Neuronal stem cell (in vitro differentiated cells): Measurements from ENCODE around the gene DNER.
A peak's percentile ranks its signal among the peaks of the same experiment; 100 is the strongest.

Source experiments
- DNase-seq: peaks from one replicate; pipeline ENCODE4 v3.0.0-alpha.2; 2013; ENCODE audit warnings: low spot score
- H2AFZ ChIP-seq: one replicate; pipeline ENCODE4 v1.6.1; 2013; ENCODE audit warnings: mild to moderate bottlenecking, low read length, inconsistent platforms
- H2AK5ac ChIP-seq: 2 replicates; pipeline ENCODE4 v1.6.1; 2013; ENCODE audit warnings: low read depth, mild to moderate bottlenecking, inconsistent platforms, low read length, moderate library complexity, mixed read lengths
- H2BK120ac ChIP-seq: 2 replicates; pipeline ENCODE4 v1.6.1; 2013; ENCODE audit warnings: low read depth, mild to moderate bottlenecking, inconsistent platforms, low read length, moderate library complexity, mixed read lengths
- H2BK12ac ChIP-seq: one replicate; pipeline ENCODE4 v1.6.1; 2013; ENCODE audit warnings: low read length, inconsistent platforms
- H2BK15ac ChIP-seq: 2 replicates; pipeline ENCODE4 v1.6.1; 2013; ENCODE audit warnings: mild to moderate bottlenecking, low read length, inconsistent platforms, mixed read lengths
- H2BK5ac ChIP-seq: one replicate; pipeline ENCODE4 v1.6.1; 2013; ENCODE audit warnings: inconsistent platforms, mild to moderate bottlenecking, low read length, moderate library complexity
- H3K14ac ChIP-seq: one replicate; pipeline ENCODE4 v1.6.1; 2013; ENCODE audit warnings: low read length, inconsistent platforms
- H3K18ac ChIP-seq: 2 replicates; pipeline ENCODE4 v1.6.1; 2013; ENCODE audit warnings: low read length, inconsistent platforms
- H3K23ac ChIP-seq: 2 replicates; pipeline ENCODE4 v1.6.1; 2013; ENCODE audit warnings: low read depth, mild to moderate bottlenecking, mixed read lengths, low read length, inconsistent platforms; ENCODE audit not compliant: poor library complexity
- H3K27ac ChIP-seq: replicated peaks from 3 replicates; pipeline ENCODE4 v1.5.1; 2013; ENCODE audit warnings: low read length, inconsistent platforms
- H3K27me3 ChIP-seq, 3 experiments: 2 replicates each; pipeline ENCODE4 v1.6.1; 2013; ENCODE audit warnings: low read length in 3 of 3, mild to moderate bottlenecking in 2 of 3, inconsistent platforms in 1 of 3, low read depth in 1 of 3, mixed read lengths in 1 of 3, moderate library complexity in 1 of 3; ENCODE audit not compliant: control insufficient read depth in 3 of 3, insufficient read depth in 3 of 3
- H3K36me3 ChIP-seq, 2 donors: replicated peaks in 1 of 2; 2 replicates each; pipeline ENCODE4 v1.6.1; 2013; ENCODE audit warnings: low read length in 2 of 2; ENCODE audit not compliant: control insufficient read depth in 2 of 2, insufficient read depth in 2 of 2
- H3K4ac ChIP-seq: 2 replicates; pipeline ENCODE4 v1.6.1; 2013; ENCODE audit warnings: inconsistent platforms, mild to moderate bottlenecking, low read length, moderate library complexity
- H3K4me1 ChIP-seq, 2 donors: 1 replicate in 1 of 2; 2 replicates in 1 of 2; pipeline ENCODE4 v1.6.1; 2013; ENCODE audit warnings: low read length in 2 of 2, low read depth in 1 of 2; ENCODE audit not compliant: control insufficient read depth in 2 of 2, insufficient read depth in 1 of 2
- H3K4me2 ChIP-seq: one replicate; pipeline ENCODE4 v1.6.1; 2013; ENCODE audit warnings: mild to moderate bottlenecking, low read length, inconsistent platforms; ENCODE audit not compliant: insufficient read depth, poor library complexity, severe bottlenecking
- H3K4me3 ChIP-seq, 2 donors: 2 replicates each; pipeline ENCODE4 v1.5.1; 2013; ENCODE audit warnings: low read length in 2 of 2, mild to moderate bottlenecking in 2 of 2, inconsistent platforms in 1 of 2, moderate library complexity in 1 of 2
- H3K79me1 ChIP-seq: one replicate; pipeline ENCODE4 v1.6.1; 2013; ENCODE audit warnings: low read depth, mild to moderate bottlenecking, inconsistent platforms, low read length, moderate library complexity
- H3K9ac ChIP-seq: one replicate; pipeline ENCODE4 v1.6.1; 2013; ENCODE audit warnings: mild to moderate bottlenecking, low read depth, low read length, inconsistent platforms; ENCODE audit not compliant: poor library complexity
- H3K9me3 ChIP-seq, 2 donors: replicated peaks in 1 of 2; 2 replicates each; pipeline versions ENCODE3 to v1.6.1; 2013; ENCODE audit warnings: low read length in 2 of 2, mild to moderate bottlenecking in 2 of 2, inconsistent platforms in 1 of 2, low read depth in 1 of 2, mixed read lengths in 1 of 2, moderate library complexity in 1 of 2; ENCODE audit not compliant: control insufficient read depth in 2 of 2, insufficient read depth in 1 of 2
- H4K8ac ChIP-seq: one replicate; pipeline ENCODE4 v1.6.1; 2013; ENCODE audit warnings: low read depth, mild to moderate bottlenecking, inconsistent platforms, low read length, moderate library complexity
- H4K91ac ChIP-seq: one replicate; pipeline ENCODE4 v1.6.1; 2013; ENCODE audit warnings: low read length, low read depth, mild to moderate bottlenecking, inconsistent platforms; ENCODE audit not compliant: poor library complexity
- WGBS, 2 donors: extraction: QIAGEN DNeasy Blood & Tissue Kit; methylation state at CpG; one replicate each; pipeline ENCODE4 v1.1.7; 2013; ENCODE audit warnings: missing lambda C conversion rate in 2 of 2, mixed read lengths in 1 of 2; ENCODE audit not compliant: insufficient read length in 2 of 2, insufficient replicate concordance in 1 of 2; ENCODE audit errors: extremely low coverage in 2 of 2; 5-methylcytosine and 5-hydroxymethylcytosine counted together

Gene DNER

DNA sequence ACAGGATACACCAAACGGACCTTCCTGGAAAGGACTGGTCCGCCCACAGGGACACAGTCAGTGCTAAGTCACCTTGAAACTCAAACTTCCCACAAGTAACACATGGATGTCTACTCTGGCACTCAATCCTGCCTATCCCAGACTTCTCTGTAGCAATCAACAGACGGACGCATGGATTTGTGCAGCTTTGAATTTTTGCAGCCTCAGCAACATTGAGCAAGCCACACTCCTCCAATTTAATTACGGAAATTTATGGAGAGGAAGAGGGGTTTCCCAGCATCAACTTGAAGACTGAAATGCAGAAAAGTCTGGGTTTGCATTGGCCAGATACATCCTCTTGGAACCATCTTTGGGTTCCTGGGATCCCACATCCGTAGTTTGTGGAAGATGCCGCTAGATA lies 26.2 kb downstream of the DNER start:
- H2BK15ac ChIP-seq = no peak overlapping the region
- DNase-seq = no peak

GRCh38 chr2:229686122-229686919 lies 28.0 kb downstream of the DNER start:
- Histone ChIP-seq H3K4me1 (no peaks in the 10 kb centered on the region), H3K36me3 (no peaks in the 10 kb centered on the region), H3K4ac (no peak overlapping the region), H2BK12ac (no peak overlapping the region), H2AK5ac (no peak overlapping the region), H4K8ac (no peak overlapping the region), H2AFZ (no peak overlapping the region), H3K4me3 (no peak overlapping the region), H3K9me3 (no peaks in the 10 kb centered on the region), H3K79me1 (no peaks in the 10 kb centered on the region), H3K23ac (peak overlapping the region; percentile 34), H2BK5ac (no peak overlapping the region), H2BK15ac (peak overlapping the region; percentile 10), H4K91ac (no peak overlapping the region), H2BK120ac (no peak overlapping the region), H3K27me3 (no peaks in the 10 kb centered on the region), H3K14ac (peak overlapping the region; percentile 42), H3K18ac (no peak overlapping the region), H3K4me2 (no peak overlapping the region), H3K9ac (no peak overlapping the region), H3K27ac (no peak overlapping the region)
- no peak for DNase-seq
- no CpG with 5 or more reads among the region's 6 CpGs for WGBS, 2 donors

More for the DNA sequence above, 26.2 kb downstream of the DNER start:
- Histone ChIP-seq H3K4me2 (no peak overlapping the region), H2BK120ac (no peak overlapping the region), H3K23ac (no peak overlapping the region), H2AFZ (no peak overlapping the region), H3K27me3 (no peaks in the 10 kb centered on the region), H2AK5ac (no peak overlapping the region), H3K4ac (no peak overlapping the region), H4K8ac (no peak overlapping the region), H3K18ac (no peak overlapping the region), H3K4me1 (no peaks in the 10 kb centered on the region), H3K36me3 (no peaks in the 10 kb centered on the region), H2BK5ac (no peak overlapping the region), H3K4me3 (no peak overlapping the region), H3K9ac (no peak overlapping the region), H3K9me3 (no peaks in the 10 kb centered on the region), H3K14ac (no peak overlapping the region), H3K79me1 (no peaks in the 10 kb centered on the region), H2BK12ac (no peak overlapping the region), H3K27ac (no peak overlapping the region), H4K91ac (no peak overlapping the region)
- no CpG with 5 or more reads among the region's 7 CpGs for WGBS, 2 donors

- Histone ChIP-seq H3K27ac (no peak overlapping the region), H2BK12ac (no peak overlapping the region), H4K8ac (no peak overlapping the region), H3K36me3 (no peaks in the 10 kb centered on the region), H3K9ac (no peak overlapping the region), H3K14ac (no peak overlapping the region), H4K91ac (no peak overlapping the region), H3K79me1 (no peaks in the 10 kb centered on the region), H2AFZ (no peak overlapping the region), H2BK5ac (no peak overlapping the region), H3K4me1 (no peaks in the 10 kb centered on the region), H3K4ac (no peak overlapping the region), H3K18ac (no peak overlapping the region), H3K27me3 (no peaks in the 10 kb centered on the region), H2AK5ac (no peak overlapping the region), H2BK120ac (no peak overlapping the region), H3K4me2 (no peak overlapping the region), H3K23ac (no peak overlapping the region), H3K4me3 (no peak overlapping the region), H3K9me3 (no peaks in the 10 kb centered on the region), H2BK15ac (no peak overlapping the region)
- WGBS, 2 donors = no CpG with 5 or more reads among the region's 6 CpGs
- no peak for DNase-seq
Measured at GRCh38 chr2:229684942-229685562, 29.3 kb downstream of the DNER start.

- no peaks in the 10 kb centered on the region for H3K79me1 ChIP-seq
- no peak overlapping the region for H4K8ac ChIP-seq
- no peak overlapping the region for H3K9ac ChIP-seq
- no peak overlapping the region for H2AFZ ChIP-seq
- no peak overlapping the region for H3K4ac ChIP-seq
- H4K91ac ChIP-seq = no peak overlapping the region
- H3K4me2 ChIP-seq = no peak overlapping the region
- no peaks in the 10 kb centered on the region for H3K27me3 ChIP-seq
- no peak overlapping the region for H2BK120ac ChIP-seq
- no peaks in the 10 kb centered on the region for H3K36me3 ChIP-seq
- no peak overlapping the region for H3K14ac ChIP-seq
- no peak overlapping the region for H2BK15ac ChIP-seq
- H2BK12ac ChIP-seq = no peak overlapping the region
- no peaks in the 10 kb centered on the region for H3K4me1 ChIP-seq
- no CpG with 5 or more reads among the region's 4 CpGs for WGBS, 2 donors
- H2BK5ac ChIP-seq = no peak overlapping the region
- H3K18ac ChIP-seq = no peak overlapping the region
- no peak for DNase-seq
- H2AK5ac ChIP-seq = no peak overlapping the region
- H3K23ac ChIP-seq = no peak overlapping the region
- H3K9me3 ChIP-seq = no peaks in the 10 kb centered on the region
- H3K4me3 ChIP-seq = no peak overlapping the region
- H3K27ac ChIP-seq = no peak overlapping the region
Measured at GRCh38 chr2:229679393-229680125, 34.8 kb downstream of the DNER start.
